ENCODE results near the gene RBM28. TPM values are rescaled to one million over a fixed set of nuclear protein-coding genes. Genes with fewer than 3 reads are reported as not detected.

The RBM28 gene
- total RNA-seq, 1 experiment from 2014 or later = 52.7 TPM

DNA sequence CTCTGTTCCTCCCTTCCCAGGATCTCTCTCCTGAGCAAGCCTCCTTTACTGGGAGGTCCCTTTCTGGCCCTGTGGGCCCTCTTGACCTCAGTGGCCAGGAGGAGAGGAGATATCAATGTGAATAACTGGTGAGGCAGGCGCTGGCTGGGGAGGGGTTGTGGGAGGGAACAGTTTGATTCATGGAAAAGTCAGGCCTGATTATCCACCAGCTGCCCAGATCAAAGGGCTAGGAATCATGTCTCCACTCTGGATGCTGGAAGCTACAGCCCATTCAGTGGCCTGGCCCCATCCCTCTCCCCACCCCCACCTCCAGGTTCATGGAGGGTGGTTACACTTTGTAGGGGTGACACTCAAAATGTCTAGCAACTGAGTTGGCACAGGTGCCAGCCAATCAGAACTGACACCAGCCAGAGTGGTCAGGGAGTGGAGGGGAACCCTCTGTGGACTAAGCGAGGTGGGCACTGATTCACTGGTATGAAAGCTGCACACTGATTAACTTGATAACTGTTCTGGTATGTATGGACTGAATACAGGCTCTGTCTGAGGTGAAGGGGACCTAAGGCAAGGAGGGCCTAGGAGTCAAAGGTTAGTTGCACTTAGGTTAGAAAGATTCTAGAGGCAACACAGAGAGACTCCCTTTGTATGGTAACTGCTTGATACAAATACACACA is 13.0 kb upstream of the RBM28 start:
- no peak for DNase-seq (ENCODE audit: low read depth, low spot score)
- in situ Hi-C loops (cut with HindIII; ENCODE audit: low pct_unique_long_range_greater_than_20kb, low sequenced_read_pairs) = no loop called here

DNA sequence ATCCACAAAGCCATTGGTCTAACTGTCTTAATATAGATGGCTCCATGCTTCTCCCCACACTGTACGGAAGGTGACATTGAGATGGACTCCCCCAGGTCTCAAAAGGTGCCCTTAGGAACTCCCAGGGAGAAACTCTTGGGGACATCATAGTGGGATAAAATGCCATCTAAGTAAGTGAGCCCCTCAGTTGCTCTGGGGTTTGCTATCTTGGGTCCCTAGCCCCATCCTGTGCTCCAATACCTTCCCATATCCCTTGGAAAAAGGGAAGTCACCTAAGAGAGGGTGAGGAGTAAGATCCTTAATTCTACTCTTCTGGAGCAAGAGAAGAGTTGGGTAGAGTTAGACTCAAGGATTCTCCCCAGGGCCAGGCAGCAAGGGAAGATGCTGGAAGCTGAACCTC is 9.9 kb upstream of the RBM28 start:
- no peak for DNase-seq (ENCODE audit: low read depth, low spot score)

DNA sequence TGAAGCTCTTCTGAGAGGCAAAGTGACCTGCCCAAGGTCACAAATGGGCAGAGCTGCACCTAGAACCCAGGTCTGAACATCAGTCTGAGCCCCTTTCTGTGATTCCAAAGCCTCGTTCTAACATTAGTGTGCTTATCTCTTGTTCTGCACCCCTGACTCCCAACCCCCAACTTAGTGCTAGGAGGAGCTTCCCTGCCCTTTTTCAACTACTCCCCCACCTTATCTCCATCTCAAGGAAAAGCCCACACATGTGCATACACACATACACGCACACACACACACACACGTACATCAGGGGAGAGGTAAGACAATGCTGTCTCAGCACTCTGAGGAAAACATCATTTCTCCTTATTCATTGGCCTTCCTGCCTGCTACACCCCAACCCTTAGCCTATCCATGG is 9.5 kb upstream of the RBM28 start:
- in situ Hi-C loops (cut with HindIII; ENCODE audit: low pct_unique_long_range_greater_than_20kb, low sequenced_read_pairs) = no loop called here
- DNase-seq (ENCODE audit: low read depth, low spot score) = no peak

More for the DNA sequence above, 9.9 kb upstream of the RBM28 start:
- in situ Hi-C loops (cut with HindIII; ENCODE audit: low pct_unique_long_range_greater_than_20kb, low sequenced_read_pairs) = no loop called here

DNA sequence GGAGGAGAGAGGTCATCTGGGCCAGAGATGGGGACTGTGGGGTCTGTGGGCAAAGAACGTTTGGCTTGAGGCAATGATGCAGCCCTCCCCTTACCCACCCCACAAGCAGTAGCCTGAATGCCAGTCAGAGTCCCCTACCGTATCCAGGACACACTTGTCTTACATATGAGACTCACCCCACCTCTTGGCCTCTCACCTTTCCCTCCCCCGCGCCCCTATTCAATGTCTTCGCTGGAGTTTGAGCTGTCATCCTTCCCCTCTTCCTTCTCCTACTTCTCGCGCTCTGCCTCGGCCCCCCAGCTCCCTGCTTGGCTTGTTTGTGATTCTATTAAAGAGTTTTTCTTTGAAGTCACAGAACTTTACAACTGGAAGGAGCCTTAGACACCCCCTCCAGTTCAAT is 8.9 kb upstream of the RBM28 start:
- in situ Hi-C loops (cut with HindIII; ENCODE audit: low pct_unique_long_range_greater_than_20kb, low sequenced_read_pairs) = no loop called here
- no peak for DNase-seq (ENCODE audit: low read depth, low spot score)

DNA sequence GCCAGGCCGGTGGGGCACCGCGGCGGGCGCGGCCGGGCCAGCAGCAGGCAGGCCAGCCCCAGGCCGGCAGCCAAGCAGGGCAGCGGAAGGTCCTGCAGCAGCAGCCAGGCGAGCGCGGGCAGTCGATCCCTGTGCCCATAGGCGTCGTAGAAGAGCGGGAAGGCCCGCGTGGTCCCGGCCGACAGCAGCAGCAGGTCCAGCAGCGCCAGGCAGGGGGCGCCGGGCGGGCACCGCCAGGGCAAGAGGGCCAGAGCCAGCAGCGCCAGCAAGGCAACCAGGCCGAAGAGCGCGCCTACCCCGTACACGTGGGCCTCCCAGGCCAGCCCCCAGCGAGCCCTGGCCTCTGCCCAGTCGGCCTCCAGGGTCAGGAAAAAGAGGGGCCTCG is 8.4 kb upstream of the RBM28 start:
- in situ Hi-C loops (cut with HindIII; ENCODE audit: low pct_unique_long_range_greater_than_20kb, low sequenced_read_pairs) = no loop called here
- DNase-seq (ENCODE audit: low read depth, low spot score) = no peak

DNA sequence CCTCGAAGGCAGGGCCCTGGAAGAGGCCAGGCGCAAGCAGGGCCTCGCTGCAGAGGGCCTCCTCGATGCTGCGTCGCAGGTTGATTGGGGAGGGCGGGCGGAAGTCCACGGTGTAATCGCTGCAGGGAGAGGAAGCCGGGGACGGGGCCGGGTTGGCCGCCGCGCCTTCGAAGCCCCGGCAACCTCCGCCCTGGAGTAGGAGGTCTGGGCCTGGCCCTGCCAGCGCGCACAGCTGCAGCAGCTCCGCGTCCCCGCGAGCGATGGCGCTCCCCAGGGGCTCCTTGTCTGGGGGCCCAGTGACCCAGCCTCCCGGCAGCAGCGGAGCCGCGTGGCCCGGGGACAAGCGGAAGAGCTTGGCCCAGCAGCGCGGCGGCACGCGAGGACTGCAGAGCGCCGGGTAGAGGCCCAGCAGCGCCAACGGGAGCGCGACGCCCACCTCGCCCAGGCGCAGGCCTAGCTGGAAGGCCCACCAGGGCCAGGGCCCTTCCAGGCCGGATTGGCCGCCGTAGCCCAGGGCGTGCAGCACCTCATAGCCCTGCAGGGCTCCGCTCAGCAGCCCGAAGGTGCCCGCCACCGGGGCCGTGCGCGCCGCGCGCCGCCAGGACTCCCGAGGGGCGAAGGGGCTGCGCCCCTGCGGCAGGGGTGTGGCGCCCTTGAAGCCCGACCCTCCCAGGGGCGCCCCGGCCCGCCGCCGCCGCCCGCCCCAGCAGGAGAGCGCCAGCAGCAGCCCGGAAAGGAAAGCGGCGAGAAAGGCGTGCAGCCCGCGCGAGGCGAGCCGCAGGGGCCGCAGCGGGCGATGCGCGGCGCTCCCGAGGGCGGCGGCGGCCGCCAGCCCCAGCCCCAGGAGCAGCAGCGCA is 7.8 kb upstream of the RBM28 start:
- DNase-seq (ENCODE audit: low read depth, low spot score) = no peak
- in situ Hi-C loops (cut with HindIII; ENCODE audit: low pct_unique_long_range_greater_than_20kb, low sequenced_read_pairs) = no loop called here

DNA sequence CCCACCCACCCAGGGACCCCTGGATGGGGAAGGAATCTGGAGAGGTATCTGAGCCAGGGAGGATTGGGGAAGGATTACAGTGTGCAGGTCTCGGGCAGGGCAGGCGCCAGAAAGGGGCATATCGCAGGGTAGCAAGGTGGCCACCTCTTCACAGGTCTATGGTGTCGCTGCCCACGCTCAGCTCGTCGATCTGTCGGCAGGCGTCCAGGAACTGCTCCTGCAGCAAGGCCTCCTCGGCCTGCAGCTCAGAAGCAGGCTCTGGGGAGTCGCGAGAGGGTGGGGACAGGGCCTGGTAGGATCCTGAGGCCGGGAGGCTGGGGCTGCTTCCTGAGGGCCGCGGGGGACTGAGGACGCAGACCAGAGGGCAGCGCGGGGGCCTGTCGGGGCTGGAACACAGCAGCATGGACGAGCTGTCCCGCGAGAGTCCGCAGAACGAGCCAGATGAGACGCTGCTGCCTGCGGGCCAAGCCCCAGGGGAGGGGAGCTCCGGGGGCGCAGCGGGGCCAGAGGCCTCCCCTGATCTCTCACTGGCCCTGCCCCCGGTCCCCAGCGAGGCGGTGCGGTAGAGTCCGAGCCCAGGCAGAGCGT is 7.1 kb upstream of the RBM28 start:
- in situ Hi-C loops (cut with HindIII; ENCODE audit: low pct_unique_long_range_greater_than_20kb, low sequenced_read_pairs) = no loop called here
- DNase-seq (ENCODE audit: low read depth, low spot score) = no peak

DNA sequence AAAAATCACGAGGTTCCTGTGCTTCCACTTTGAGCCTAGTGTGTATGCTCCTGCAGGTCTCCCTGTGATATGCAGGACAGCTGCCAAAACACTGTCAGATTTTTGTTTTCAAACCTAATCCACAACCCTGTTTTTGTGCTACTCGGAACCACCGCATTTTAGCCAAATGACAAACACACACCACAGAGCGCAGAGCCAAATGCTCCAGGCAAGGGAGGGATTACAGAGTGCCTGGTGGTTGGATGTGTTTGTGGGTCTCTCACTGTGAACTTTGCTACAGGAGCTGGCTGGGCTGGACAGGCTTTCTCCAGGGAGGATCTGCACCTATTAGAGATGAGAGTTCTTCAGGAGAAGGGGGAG is 5.7 kb upstream of the RBM28 start:
- in situ Hi-C loops (cut with HindIII; ENCODE audit: low pct_unique_long_range_greater_than_20kb, low sequenced_read_pairs) = no loop called here
- no peak for DNase-seq (ENCODE audit: low read depth, low spot score)

DNA sequence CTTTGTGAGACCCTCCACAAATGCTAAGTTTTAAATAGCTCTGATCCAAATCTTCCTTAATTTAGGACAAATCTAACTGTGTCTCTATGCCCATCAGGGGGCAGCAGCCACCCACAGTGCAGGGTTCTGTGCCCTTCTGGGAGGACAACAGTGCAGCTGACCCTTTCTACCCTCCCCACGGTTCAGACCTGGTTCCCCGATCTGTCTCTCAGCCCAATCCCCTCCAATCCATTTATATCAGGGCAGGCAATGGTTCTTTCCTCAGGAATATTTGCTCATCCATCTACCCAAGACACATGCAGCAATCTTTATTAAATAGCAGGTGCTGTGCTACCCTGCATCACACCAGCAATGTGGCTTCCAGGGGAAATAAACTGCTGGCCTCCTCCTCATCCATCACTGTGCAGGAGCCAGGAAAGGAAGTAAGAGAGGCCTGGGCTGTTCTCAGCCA is 4.0 kb upstream of the RBM28 start:
- DNase-seq (ENCODE audit: low read depth, low spot score) = peak; percentile 85
- in situ Hi-C loops (cut with HindIII; ENCODE audit: low pct_unique_long_range_greater_than_20kb, low sequenced_read_pairs) = no loop called here

DNA sequence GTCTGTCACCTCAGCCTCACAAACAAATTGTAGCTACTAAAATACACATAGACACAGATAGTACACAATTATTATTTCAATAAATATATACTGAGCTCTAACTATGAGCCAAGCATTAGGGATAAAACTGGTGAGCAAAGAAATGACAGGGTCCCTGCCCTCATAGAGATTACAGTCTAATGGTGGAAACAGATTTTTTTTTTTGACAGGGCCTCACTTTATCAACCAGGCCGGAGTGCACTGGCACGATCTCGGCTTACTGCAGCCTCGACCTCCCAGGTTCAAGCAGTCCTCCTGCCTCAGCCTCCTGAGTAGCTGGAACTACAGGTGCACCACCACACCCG is 695 bp upstream of the RBM28 start:
- no peak for DNase-seq (ENCODE audit: low read depth, low spot score)
- in situ Hi-C loops (cut with HindIII; ENCODE audit: low pct_unique_long_range_greater_than_20kb, low sequenced_read_pairs) = no loop called here

DNA sequence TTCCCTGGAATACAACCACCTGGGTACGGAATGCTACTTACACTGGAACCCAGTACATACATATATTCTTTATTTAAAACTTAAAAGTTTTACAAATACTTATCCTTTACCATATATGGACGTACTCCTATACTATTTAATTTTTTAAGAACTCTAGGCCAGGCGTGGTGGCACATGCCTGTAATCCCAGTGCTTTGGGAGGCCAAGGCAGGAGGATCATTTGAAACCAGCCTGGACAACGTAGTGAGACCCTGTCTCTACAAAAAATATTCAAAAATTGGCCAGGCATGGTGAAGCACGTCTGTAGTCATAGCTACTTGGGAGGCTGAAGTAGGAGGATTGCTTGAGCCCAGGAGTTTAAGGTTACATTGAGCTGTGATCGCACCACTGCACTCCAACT is 2.0 kb downstream of the RBM28 start:
- no peak for DNase-seq (ENCODE audit: low read depth, low spot score)
- in situ Hi-C loops (cut with HindIII; ENCODE audit: low pct_unique_long_range_greater_than_20kb, low sequenced_read_pairs) = no loop called here

DNA sequence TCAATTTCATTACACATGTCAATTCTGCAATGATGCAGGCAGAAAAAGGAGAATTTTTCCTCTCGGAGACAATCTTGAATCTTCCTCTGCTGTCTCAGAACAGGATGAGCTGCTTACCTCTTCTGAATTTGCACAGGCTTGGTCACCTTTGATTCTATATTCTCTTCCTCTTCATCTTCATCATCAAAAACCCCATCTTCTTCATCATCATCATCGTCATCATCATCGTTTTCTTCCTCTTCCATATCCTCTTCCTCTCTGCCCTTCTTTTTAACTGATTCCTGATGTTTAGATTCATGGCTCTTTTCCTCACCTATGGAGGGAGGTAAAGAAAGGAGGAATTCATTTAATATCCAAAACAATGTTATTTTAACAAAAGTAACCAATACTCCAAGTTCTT is 8.0 kb downstream of the RBM28 start:
- in situ Hi-C loops (cut with HindIII; ENCODE audit: low pct_unique_long_range_greater_than_20kb, low sequenced_read_pairs) = no loop called here
- DNase-seq (ENCODE audit: low read depth, low spot score) = no peak

DNA sequence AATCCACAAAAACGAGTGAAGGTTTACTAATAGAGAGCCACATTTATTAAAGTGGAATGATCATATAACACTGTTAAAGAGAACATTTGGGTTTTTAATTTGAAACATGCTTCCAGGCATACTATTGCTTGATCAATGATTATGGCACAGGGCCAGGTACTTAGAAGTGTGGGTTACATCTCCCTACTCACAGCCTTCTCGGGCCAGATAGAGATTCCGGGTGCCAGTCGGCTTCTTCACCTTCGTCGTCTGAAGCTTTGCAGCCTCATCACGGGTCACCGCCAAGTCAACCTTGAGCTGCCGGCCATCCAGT is 19.4 kb downstream of the RBM28 start:
- in situ Hi-C loops (cut with HindIII; ENCODE audit: low pct_unique_long_range_greater_than_20kb, low sequenced_read_pairs) = no loop called here
- DNase-seq (ENCODE audit: low read depth, low spot score) = no peak

DNA sequence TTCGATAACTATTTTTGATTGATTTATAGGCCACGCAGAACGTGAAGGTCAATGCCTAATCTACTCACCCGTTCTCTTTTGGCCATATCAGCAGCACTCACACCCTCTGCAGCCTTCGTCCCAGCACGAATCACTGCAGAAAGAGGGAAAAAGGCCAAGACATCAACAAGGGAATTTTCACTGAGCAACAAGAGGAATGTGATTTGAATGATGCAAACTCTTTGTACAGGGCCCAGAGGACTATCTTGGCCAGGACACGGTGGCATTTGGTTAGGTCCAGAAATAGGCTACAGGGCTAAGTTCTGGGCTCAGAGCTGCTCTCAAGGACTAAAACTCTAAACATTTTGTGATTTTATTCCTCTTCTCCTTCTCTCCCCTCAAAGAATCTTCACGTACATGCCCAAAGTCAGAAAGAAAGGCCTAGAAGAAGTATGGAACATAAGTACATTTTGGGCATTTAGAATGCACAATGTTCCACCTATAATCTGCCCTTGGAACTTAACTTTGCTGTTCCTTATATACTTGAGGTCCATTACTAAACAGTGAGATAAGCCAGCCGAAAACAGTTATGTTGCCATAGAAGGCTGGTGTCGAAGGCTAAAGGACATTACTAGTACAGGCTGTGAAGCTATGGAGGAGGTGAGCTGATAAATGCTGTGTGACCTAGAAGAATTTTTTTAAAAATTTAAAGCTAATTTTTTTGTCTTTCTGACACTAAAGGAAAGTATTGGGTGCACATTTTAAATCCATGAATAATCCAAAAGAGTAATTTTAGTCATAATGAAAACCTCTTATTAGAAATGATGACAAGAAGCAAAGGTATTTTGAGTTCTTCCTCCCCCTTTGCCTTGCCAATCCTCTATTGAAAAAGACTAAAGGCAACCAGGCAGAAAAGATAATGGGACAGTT is 20.0 kb downstream of the RBM28 start:
- DNase-seq (ENCODE audit: low read depth, low spot score) = no peak
- in situ Hi-C loops (cut with HindIII; ENCODE audit: low pct_unique_long_range_greater_than_20kb, low sequenced_read_pairs) = no loop called here

DNA sequence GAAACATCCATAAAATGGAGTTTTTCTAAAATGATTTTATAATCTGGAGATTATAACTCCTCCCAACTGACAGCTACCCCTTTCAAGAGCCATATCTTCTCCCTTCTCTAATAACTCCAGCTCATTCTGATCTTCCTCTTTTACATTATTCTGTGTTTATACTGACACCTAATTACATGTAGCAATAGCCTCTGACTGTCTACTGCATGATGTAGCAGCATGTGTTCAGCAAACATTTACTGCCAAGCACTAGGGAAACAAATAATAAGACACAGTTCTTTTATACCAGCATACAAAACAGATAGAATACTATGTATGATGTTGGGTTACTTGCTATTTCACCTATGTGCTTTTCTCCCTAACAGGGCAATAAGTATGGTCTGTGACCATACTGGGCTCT is 20.7 kb downstream of the RBM28 start:
- no peak for DNase-seq (ENCODE audit: low read depth, low spot score)
- in situ Hi-C loops (cut with HindIII; ENCODE audit: low pct_unique_long_range_greater_than_20kb, low sequenced_read_pairs) = no loop called here

DNA sequence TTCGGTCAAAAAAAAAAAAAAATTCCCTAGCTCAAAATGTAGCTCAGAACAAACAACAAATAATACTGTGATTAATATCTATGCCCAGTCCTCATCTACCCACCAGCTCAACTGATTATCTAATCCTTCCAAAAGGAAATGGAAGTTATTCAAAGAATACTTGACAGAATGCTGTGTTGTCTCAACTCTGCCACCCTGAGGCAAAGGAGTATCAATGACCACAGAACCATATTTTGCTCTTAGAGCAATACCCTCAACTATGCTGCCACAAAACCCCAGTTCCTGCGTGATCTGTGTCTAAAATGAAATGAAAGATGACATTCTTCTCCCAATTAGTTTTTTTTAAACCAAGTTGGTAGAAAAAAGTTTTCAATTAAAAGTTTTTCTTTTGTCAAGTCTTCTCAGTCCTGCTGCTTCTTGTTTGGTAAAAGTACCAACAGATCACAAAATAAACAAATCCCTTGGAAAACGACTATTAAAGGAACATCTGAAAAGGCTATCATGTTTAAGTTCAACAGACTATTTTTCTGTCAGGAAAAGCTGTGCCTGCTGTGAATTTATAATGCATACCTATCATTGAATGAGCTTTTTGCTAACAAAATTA is 21.6 kb downstream of the RBM28 start:
- in situ Hi-C loops (cut with HindIII; ENCODE audit: low pct_unique_long_range_greater_than_20kb, low sequenced_read_pairs) = no loop called here
- peak; percentile 91 for DNase-seq (ENCODE audit: low read depth, low spot score)

DNA sequence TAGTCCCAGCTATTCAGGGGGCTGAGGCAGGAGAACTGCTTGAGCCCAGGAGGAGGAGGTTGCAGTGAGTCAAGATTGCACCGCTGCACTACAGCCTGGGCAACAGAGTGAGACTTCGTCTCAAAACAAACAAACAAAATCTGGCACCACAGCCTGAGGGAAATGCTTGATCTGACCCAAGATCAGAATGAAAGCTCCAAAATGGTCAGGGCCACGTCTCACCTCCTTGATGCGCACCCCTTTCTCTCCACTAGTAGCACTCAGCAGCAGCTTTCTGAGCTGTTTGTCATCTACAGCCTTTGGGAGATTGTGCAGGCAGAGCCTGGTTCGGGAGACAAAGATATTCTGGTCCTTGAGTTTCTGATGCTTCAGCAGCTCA is 22.7 kb downstream of the RBM28 start:
- in situ Hi-C loops (cut with HindIII; ENCODE audit: low pct_unique_long_range_greater_than_20kb, low sequenced_read_pairs) = no loop called here
- no peak for DNase-seq (ENCODE audit: low read depth, low spot score)

DNA sequence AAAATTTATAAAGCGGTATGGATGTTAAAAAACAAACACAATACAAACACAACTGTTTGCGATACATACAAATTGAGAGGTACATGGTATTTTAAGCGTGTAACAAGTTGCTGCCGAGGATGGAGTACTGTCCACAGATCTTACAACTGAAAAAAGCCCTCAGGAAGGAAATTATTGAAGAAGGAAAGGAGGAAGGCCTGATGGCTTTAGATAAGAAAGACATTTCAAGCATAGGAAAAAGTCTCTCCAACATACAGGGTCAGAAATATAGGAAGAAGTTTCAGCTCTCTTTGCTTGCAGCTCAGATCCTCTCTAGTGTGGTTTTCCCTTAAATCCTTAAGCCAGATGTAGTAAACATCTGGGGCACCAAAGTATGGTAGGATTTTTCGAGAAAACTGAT is 25.0 kb downstream of the RBM28 start:
- no peak for DNase-seq (ENCODE audit: low read depth, low spot score)
- in situ Hi-C loops (cut with HindIII; ENCODE audit: low pct_unique_long_range_greater_than_20kb, low sequenced_read_pairs) = no loop called here

Data from SK-MEL-5 (cell line).